OCI-LY7 (cell line): ENCODE measurements around the gene DCPS. TPM values are rescaled to one million over a fixed set of nuclear protein-coding genes. Genes with fewer than 3 reads are reported as not detected.
A peak's percentile ranks its signal among the peaks of the same experiment; 100 is the strongest.

Experiments used
- BruUV-seq: library from RNA; stranded (reverse); fragments of 400-500 nt; replicated peaks from 2 replicates; lab custom pipeline; 2021; lab: Mats Ljungman, UMichigan
- CTCF ChIA-PET: fragments of 300-600 bp; sonication (Branson Sonifier 250); formaldehyde crosslinking; loops from one replicate; lab custom pipeline; 2022; ENCODE audit warnings: antibody characterized with exemption; ENCODE audit not compliant: unreplicated experiment; lab: Charles Lee
- POLR2A ChIA-PET: fragments of 300-600 bp; sonication (Branson Sonifier 250); formaldehyde crosslinking; loops from one replicate; lab custom pipeline; 2022; ENCODE audit warnings: antibody characterized with exemption; lab: Charles Lee
- DNase-seq: peaks from one replicate; pipeline ENCODE4 v3.0.0-alpha.2; 2015; ENCODE audit warnings: low spot score
- H2AFZ ChIP-seq: fragments of 200-600 bp; sonication (generic), shearing (Covaris generic); 2 replicates; pipeline ENCODE4 v1.6.1; 2014; ENCODE audit warnings: mild to moderate bottlenecking, antibody characterized with exemption, low read length, moderate library complexity
- H3K27ac ChIP-seq: fragments of 200-600 bp; sonication (generic); 2 replicates; pipeline ENCODE4 v1.5.1; 2014; ENCODE audit warnings: mixed run types, low read depth, mild to moderate bottlenecking, moderate library complexity, low read length, inconsistent platforms; ENCODE audit not compliant: poor library complexity, severe bottlenecking
- H3K36me3 ChIP-seq: fragments of 200-600 bp; sonication (generic); 2 replicates; pipeline ENCODE4 v1.6.1; 2014; ENCODE audit warnings: mild to moderate bottlenecking, antibody characterized with exemption, low read length, moderate library complexity, mixed read lengths; ENCODE audit not compliant: insufficient read depth
- H3K4me1 ChIP-seq: fragments of 200-600 bp; sonication (generic); 2 replicates; pipeline ENCODE4 v1.5.1; 2014; ENCODE audit warnings: mild to moderate bottlenecking, low read length; ENCODE audit not compliant: insufficient read depth, poor library complexity, severe bottlenecking
- H3K4me2 ChIP-seq: fragments of 200-600 bp; sonication (generic); 2 replicates; pipeline ENCODE4 v1.6.1; 2014; ENCODE audit warnings: mild to moderate bottlenecking, low read length
- H3K4me3 ChIP-seq: fragments of 200-600 bp; sonication (generic); 2 replicates; pipeline ENCODE4 v1.5.1; 2014; ENCODE audit warnings: mild to moderate bottlenecking, low read depth, low read length; ENCODE audit not compliant: poor library complexity, severe bottlenecking
- H3K79me2 ChIP-seq: fragments of 200-600 bp; sonication (generic); 2 replicates; pipeline ENCODE4 v1.6.1; 2016; ENCODE audit warnings: low read depth, mild to moderate bottlenecking, low read length, moderate library complexity, mixed read lengths; ENCODE audit not compliant: insufficient read depth
- H3K9me2 ChIP-seq: fragments of 200-600 bp; sonication (generic); 2 replicates; pipeline ENCODE4 v1.6.1; 2016; ENCODE audit warnings: mild to moderate bottlenecking, low read length, mixed read lengths; ENCODE audit not compliant: insufficient read depth
- H3K9me3 ChIP-seq: fragments of 200-600 bp; sonication (generic); 2 replicates; pipeline ENCODE4 v1.6.1; 2014; ENCODE audit warnings: mild to moderate bottlenecking, mixed run types, low read length, mixed read lengths
- H4K20me1 ChIP-seq: fragments of 200-600 bp; sonication (generic); 2 replicates; pipeline ENCODE4 v1.6.1; 2014; ENCODE audit warnings: mild to moderate bottlenecking, antibody characterized with exemption, low read length, moderate library complexity, mixed read lengths; ENCODE audit not compliant: insufficient read depth
- CTCF ChIP-seq: fragments of 200-600 bp; sonication (generic); conservative IDR thresholded peaks from 2 replicates; pipeline ENCODE4 v1.5.1; 2014; ENCODE audit warnings: mild to moderate bottlenecking, antibody characterized with exemption, low read length, moderate library complexity, mixed read lengths
- EZH2phosphoT487 ChIP-seq: fragments of 200-600 bp; sonication (generic); IDR thresholded peaks from 2 replicates; pipeline ENCODE4 v1.6.1; 2018; ENCODE audit warnings: low read depth, borderline replicate concordance, mild to moderate bottlenecking, mixed run types, antibody characterized with exemption, low read length, moderate library complexity, mixed read lengths
- intact Hi-C: fragments of 100-400 bp; cut with micrococcal nuclease; formaldehyde crosslinking; loops from one replicate; pipeline ENCODE4 v1.10.0; 2022; ENCODE audit not compliant: unreplicated experiment
- total RNA-seq, 2 experiments: library from RNA; depleted of rRNA in 1 of 2; stranded (reverse); fragments of >200 nt in 1 of 2; shearing (Covaris generic) in 1 of 2; gene quantifications; 2 replicates each; pipeline ENCODE4 v1.2.3, GENCODE V29; 2014 to 2022

The DCPS gene
- total RNA-seq, 2 experiments from 2014 or later, result 30.4 to 36.5 TPM

GRCh38 chr11:126293726-126294125, 10.1 kb upstream of the DCPS start:
- ChIA-PET CTCF (no interaction called here), POLR2A (no interaction called here)
- H3K79me2 ChIP-seq, result no peaks in the 10 kb centered on the region
- DNase-seq, result no peak
- H3K9me3 ChIP-seq, result no peaks in the 10 kb centered on the region
- H3K27ac ChIP-seq, result no peak overlapping the region
- no peak overlapping the region for H2AFZ ChIP-seq
- H3K4me2 ChIP-seq, result no peak overlapping the region
- H4K20me1 ChIP-seq, result no peaks in the 10 kb centered on the region
- H3K4me1 ChIP-seq, result no peaks in the 10 kb centered on the region
- no TSS peak for BruUV-seq
- intact Hi-C loops, result no loop called here
- TF ChIP-seq CTCF (no peak), EZH2phosphoT487 (no peak)
- H3K36me3 ChIP-seq, result peaks cover 40% of the 10 kb centered on the region
- no peaks in the 10 kb centered on the region for H3K9me2 ChIP-seq
- H3K4me3 ChIP-seq, result no peak overlapping the region

- Histone ChIP-seq H3K4me3 (no peak overlapping the region), H2AFZ (no peak overlapping the region), H4K20me1 (no peaks in the 10 kb centered on the region), H3K27ac (no peak overlapping the region), H3K9me3 (no peaks in the 10 kb centered on the region), H3K79me2 (no peaks in the 10 kb centered on the region), H3K9me2 (no peaks in the 10 kb centered on the region), H3K4me2 (no peak overlapping the region), H3K4me1 (no peaks in the 10 kb centered on the region), H3K36me3 (peaks cover 65% of the 10 kb centered on the region)
- ChIA-PET CTCF (no interaction called here), POLR2A (interaction anchor here (0.7 kb wide), 1 partner anchor 48 kb away, joined by 4 read pairs; no protein-coding TSS in a partner anchor)
- no TSS peak for BruUV-seq
- DNase-seq, result no peak
- TF ChIP-seq CTCF, result no peak
- no peak for TF ChIP-seq EZH2phosphoT487
- intact Hi-C loops, result no loop called here
These were observed 6.9 kb upstream of the DCPS start for GRCh38 chr11:126297004-126297403.

GRCh38 chr11:126304457-126305075, 706 bp downstream of the DCPS start:
- intact Hi-C loops, result loop anchor here (2.0 kb wide), 2 partner anchors 50 to 116 kb away; partner anchors contain the start of gene ST3GAL4
- peaks cover 27% of the 10 kb centered on the region; the same call in 1 of the 2 replicates for H3K79me2 ChIP-seq
- no peaks in the 10 kb centered on the region for H4K20me1 ChIP-seq
- TSS peak; percentile 77 for BruUV-seq
- ChIA-PET POLR2A (interaction anchor here (0.6 to 1.8 kb wide), 12 partner anchors 11 to 675 kb away, joined by 3 to 7 read pairs (median 3); partner anchors contain the start of genes FOXRED1, SRPRA and ST3GAL4), CTCF (interaction anchor here (0.5 kb wide), 2 partner anchors 152 to 175 kb away, joined by 4 read pairs; no protein-coding TSS in a partner anchor)
- H3K4me1 ChIP-seq, result peaks cover 17% of the 10 kb centered on the region
- H3K9me2 ChIP-seq, result no peaks in the 10 kb centered on the region
- no peaks in the 10 kb centered on the region for H3K9me3 ChIP-seq
- peak; percentile 23 for DNase-seq
- peak overlapping the region; percentile 71 for H3K27ac ChIP-seq
- H3K4me2 ChIP-seq, result peak overlapping the region; percentile 90
- TF ChIP-seq EZH2phosphoT487 (no peak), CTCF (no peak)
- H2AFZ ChIP-seq, result peak overlapping the region; percentile 90
- H3K4me3 ChIP-seq, result peak overlapping the region; percentile 92
- H3K36me3 ChIP-seq, result peaks cover 39% of the 10 kb centered on the region
